Endothelial cell of umbilical vein (primary cell): ENCODE results near the gene MESP2. TPM values are rescaled to one million over a fixed set of nuclear protein-coding genes. Genes with fewer than 3 reads are reported as not detected.

Source experiments
- BruUV-seq: library from RNA; stranded (reverse); fragments of 400-500 nt; replicated peaks from 2 replicates; lab custom pipeline; 2021; lab: Mats Ljungman, UMichigan
- CTCF ChIA-PET: fragments of 300-600, 350-600 bp; sonication (Branson Sonifier 250); formaldehyde crosslinking; loops from one replicate; lab custom pipeline; 2021; ENCODE audit warnings: antibody characterized with exemption, inconsistent platforms; lab: Charles Lee
- POLR2A ChIA-PET: fragments of 300-600, 350-600 bp; sonication (Branson Sonifier 250); formaldehyde crosslinking; loops from one replicate; lab custom pipeline; 2021; ENCODE audit warnings: antibody characterized with exemption, inconsistent platforms; lab: Charles Lee
- DNase-seq: peaks from one replicate; pipeline ENCODE4 v3.0.0-alpha.2; 2011; ENCODE audit warnings: low read depth, low spot score
- FAIRE-seq: peaks from 2 replicates; lab custom pipeline; 2011; peaks lifted over from hg19 to GRCh38; lab: Jason Lieb, UNC
- H2AFZ ChIP-seq: 2 replicates; pipeline ENCODE4 v1.6.0; 2012; ENCODE audit warnings: low read depth, low read length, control low read depth, inconsistent platforms
- H3K27ac ChIP-seq: 2 replicates; pipeline ENCODE4 v1.5.1; 2011; ENCODE audit warnings: low read depth, mild to moderate bottlenecking, control low read depth, low read length, moderate library complexity; ENCODE audit not compliant: insufficient read depth
- H3K27me3 ChIP-seq, 2 experiments: 2 replicates each; pipeline versions ENCODE4 v1.6.0 to v1.6.1; 2011; ENCODE audit warnings: low read length in 2 of 2, mixed read lengths in 1 of 2; ENCODE audit not compliant: control insufficient read depth in 2 of 2, insufficient read depth in 2 of 2
- H3K36me3 ChIP-seq, 2 experiments: 2 replicates in 1 of 2; 3 replicates in 1 of 2; pipeline ENCODE4 v1.5.1; 2011; ENCODE audit warnings: low read length in 2 of 2, mild to moderate bottlenecking in 1 of 2, moderate library complexity in 1 of 2; ENCODE audit not compliant: control insufficient read depth in 2 of 2, insufficient read depth in 2 of 2; ENCODE audit errors: extremely low read depth in 1 of 2
- H3K4me1 ChIP-seq: 3 replicates; pipeline ENCODE4 v1.5.1; 2011; ENCODE audit warnings: mild to moderate bottlenecking, low read length; ENCODE audit not compliant: control insufficient read depth, insufficient read depth; ENCODE audit errors: extremely low read depth
- H3K4me2 ChIP-seq: 2 replicates; pipeline ENCODE4 v1.6.1; 2011; ENCODE audit warnings: low read length, control low read depth, mixed read lengths; ENCODE audit not compliant: insufficient read depth
- H3K4me3 ChIP-seq, 3 experiments: fragments of 200-600 bp in 1 of 3; sonication (generic), shearing (Covaris generic) in 1 of 3; replicated peaks in 1 of 3; 2 replicates each; pipeline ENCODE4 v1.5.1; 2011 to 2016; ENCODE audit warnings: control low read depth in 3 of 3, low read length in 3 of 3, mild to moderate bottlenecking in 2 of 3, inconsistent platforms in 1 of 3, low read depth in 1 of 3, moderate library complexity in 1 of 3; ENCODE audit not compliant: insufficient read depth in 1 of 3
- H3K79me2 ChIP-seq: 2 replicates; pipeline ENCODE4 v1.6.0; 2012; ENCODE audit warnings: low read length, inconsistent platforms; ENCODE audit not compliant: control insufficient read depth, insufficient read depth
- H3K9ac ChIP-seq: replicated peaks from 2 replicates; pipeline ENCODE3; 2011; ENCODE audit warnings: low read length, control low read depth; ENCODE audit not compliant: insufficient read depth; ENCODE audit errors: extremely low read depth
- H3K9me1 ChIP-seq: replicated peaks from 3 replicates; pipeline ENCODE4 v1.6.0; 2011; ENCODE audit warnings: mild to moderate bottlenecking, low read length; ENCODE audit not compliant: control insufficient read depth, insufficient read depth; ENCODE audit errors: extremely low read depth
- H3K9me3 ChIP-seq: replicated peaks from 2 replicates; pipeline ENCODE4 v1.5.1; 2012; ENCODE audit warnings: low read length, inconsistent platforms; ENCODE audit not compliant: control insufficient read depth, insufficient read depth
- H4K20me1 ChIP-seq: replicated peaks from 2 replicates; pipeline ENCODE3; 2011; ENCODE audit warnings: mild to moderate bottlenecking, low read length; ENCODE audit not compliant: control insufficient read depth, insufficient read depth; ENCODE audit errors: extremely low read depth
- EZH2 ChIP-seq: IDR thresholded peaks from 2 replicates; pipeline ENCODE4 v1.6.1; 2012; ENCODE audit warnings: borderline replicate concordance, low read depth, mild to moderate bottlenecking, moderate library complexity, low read length, inconsistent platforms; ENCODE audit not compliant: severe bottlenecking
- FOS ChIP-seq: IDR thresholded peaks from 2 replicates; pipeline ENCODE4 v1.6.1; 2011; ENCODE audit warnings: mild to moderate bottlenecking, low read length, moderate library complexity, borderline replicate concordance; ENCODE audit not compliant: insufficient read depth
- GATA2 ChIP-seq: IDR thresholded peaks from 2 replicates; pipeline ENCODE4 v1.7.0; 2011; ENCODE audit warnings: low read depth, mild to moderate bottlenecking, moderate library complexity, mixed read lengths, low read length; ENCODE audit not compliant: insufficient read length, insufficient read depth
- JUN ChIP-seq: IDR thresholded peaks from 2 replicates; pipeline ENCODE4 v1.6.1; 2011; ENCODE audit warnings: borderline replicate concordance, low read depth; ENCODE audit not compliant: insufficient read length, insufficient read depth
- MYC ChIP-seq: IDR thresholded peaks from one replicate; pipeline ENCODE4 v1.6.1; 2011; ENCODE audit warnings: mild to moderate bottlenecking, low read depth, low read length
- POLR2A ChIP-seq: IDR thresholded peaks from 2 replicates; pipeline ENCODE4 v1.6.1; 2012; ENCODE audit warnings: low read depth, mild to moderate bottlenecking, control low read depth, low read length
- POLR2AphosphoS5 ChIP-seq: IDR thresholded peaks from 2 replicates; pipeline ENCODE4 v1.6.1; 2012; ENCODE audit warnings: low read depth, mild to moderate bottlenecking, control low read depth, low read length, moderate library complexity; ENCODE audit not compliant: insufficient read depth
- dilution Hi-C: fragments of 300-500 bp; cut with MboI; formaldehyde crosslinking; loops from one replicate; pipeline ENCODE4 v1.15.0; 2019; ENCODE audit warnings: low sequenced_read_pairs; ENCODE audit not compliant: extremely low pct_ligation_motif_present
- intact Hi-C: fragments of 100-400 bp; cut with micrococcal nuclease; formaldehyde crosslinking; loops from one replicate; pipeline ENCODE4 v1.10.0; 2022
- polyA plus RNA-seq, 4 experiments: library from polyadenylated mRNA; depleted of rRNA in 3 of 4; stranded (reverse) in 3 of 4; unstranded in 1 of 4; fragments of >200 nt; gene quantifications; 2 replicates each; pipeline versions ENCODE4 v1.2.1 to v1.2.3, GENCODE V29; 2011 to 2012; ENCODE audit warnings: missing spikeins in 1 of 4
- total RNA-seq: library from RNA; stranded (reverse); gene quantifications from 2 replicates; pipeline ENCODE4 v1.2.3, GENCODE V29; 2021
- TF ChIP-seq, protein P1 (sequence below): IDR thresholded peaks from 2 replicates; pipeline ENCODE4 v1.6.1; 2011; ENCODE audit not compliant: insufficient read depth, insufficient read length
- TF ChIP-seq, protein P2 (sequence below), 2 donors: IDR thresholded peaks; 1 replicate in 1 of 2; 2 replicates in 1 of 2; pipeline ENCODE4 v1.5.1; 2011; ENCODE audit warnings: low read length in 2 of 2, mild to moderate bottlenecking in 2 of 2, moderate library complexity in 2 of 2, control low read depth in 1 of 2, inconsistent platforms in 1 of 2, low read depth in 1 of 2; ENCODE audit not compliant: insufficient read depth in 1 of 2; ENCODE audit errors: extremely low read depth in 1 of 2

Gene MESP2
- total and polyA plus RNA-seq, 2 donors (not counting 3 experiments of a cell fraction or from before 2014, with no cell fraction given): 0.42 to 0.43 TPM

DNA sequence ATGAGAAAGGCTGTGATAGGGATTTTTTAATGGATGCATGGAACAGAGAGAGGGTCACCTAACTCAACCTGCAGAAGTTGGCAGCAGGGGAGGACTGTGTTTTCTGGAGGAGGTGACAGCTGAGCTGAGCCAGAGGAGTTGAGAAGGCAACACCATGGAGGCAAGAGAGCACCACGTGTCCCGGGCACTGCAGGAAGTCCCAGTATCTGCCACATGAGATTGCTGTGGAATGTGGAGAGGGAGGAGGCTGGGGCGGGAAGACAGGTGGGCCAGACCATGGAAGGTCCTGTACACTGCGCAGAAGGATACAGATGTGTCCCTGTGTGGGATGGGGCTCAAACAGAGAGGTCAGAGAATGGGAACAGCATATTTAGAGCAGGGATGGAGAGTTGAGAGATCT is 40.4 kb upstream of the MESP2 start:
- H3K36me3 ChIP-seq: no peaks in the 10 kb centered on the region
- H3K9ac ChIP-seq: no peak overlapping the region
- dilution Hi-C loops: no loop called here
- H2AFZ ChIP-seq: no peak overlapping the region
- POLR2A ChIA-PET: no interaction called here
- peaks cover 18 to 21% of the 10 kb centered on the region in 2 experiments for H3K27me3 ChIP-seq
- intact Hi-C loops: no loop called here
- H3K9me1 ChIP-seq: no peaks in the 10 kb centered on the region
- BruUV-seq: no TSS peak
- CTCF ChIA-PET: interaction anchor here (1.9 kb wide), 1 partner anchor 139 kb away, joined by 5 read pairs; no protein-coding TSS in a partner anchor
- H4K20me1 ChIP-seq: no peaks in the 10 kb centered on the region
- no peak overlapping the region for H3K4me3 ChIP-seq
- no peaks in the 10 kb centered on the region for H3K9me3 ChIP-seq
- no peak overlapping the region for H3K27ac ChIP-seq
- TF ChIP-seq GATA2 (no peak), EZH2 (no peak), POLR2AphosphoS5 (no peak), POLR2A (no peak), FOS (no peak), MYC (no peak), JUN (no peak)
- TF ChIP-seq, protein P1, sequence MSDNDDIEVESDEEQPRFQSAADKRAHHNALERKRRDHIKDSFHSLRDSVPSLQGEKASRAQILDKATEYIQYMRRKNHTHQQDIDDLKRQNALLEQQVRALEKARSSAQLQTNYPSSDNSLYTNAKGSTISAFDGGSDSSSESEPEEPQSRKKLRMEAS: no peak
- TF ChIP-seq, protein P2, sequence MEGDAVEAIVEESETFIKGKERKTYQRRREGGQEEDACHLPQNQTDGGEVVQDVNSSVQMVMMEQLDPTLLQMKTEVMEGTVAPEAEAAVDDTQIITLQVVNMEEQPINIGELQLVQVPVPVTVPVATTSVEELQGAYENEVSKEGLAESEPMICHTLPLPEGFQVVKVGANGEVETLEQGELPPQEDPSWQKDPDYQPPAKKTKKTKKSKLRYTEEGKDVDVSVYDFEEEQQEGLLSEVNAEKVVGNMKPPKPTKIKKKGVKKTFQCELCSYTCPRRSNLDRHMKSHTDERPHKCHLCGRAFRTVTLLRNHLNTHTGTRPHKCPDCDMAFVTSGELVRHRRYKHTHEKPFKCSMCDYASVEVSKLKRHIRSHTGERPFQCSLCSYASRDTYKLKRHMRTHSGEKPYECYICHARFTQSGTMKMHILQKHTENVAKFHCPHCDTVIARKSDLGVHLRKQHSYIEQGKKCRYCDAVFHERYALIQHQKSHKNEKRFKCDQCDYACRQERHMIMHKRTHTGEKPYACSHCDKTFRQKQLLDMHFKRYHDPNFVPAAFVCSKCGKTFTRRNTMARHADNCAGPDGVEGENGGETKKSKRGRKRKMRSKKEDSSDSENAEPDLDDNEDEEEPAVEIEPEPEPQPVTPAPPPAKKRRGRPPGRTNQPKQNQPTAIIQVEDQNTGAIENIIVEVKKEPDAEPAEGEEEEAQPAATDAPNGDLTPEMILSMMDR (IDR thresholded peaks at IDR 0.05; ENCODE audit: extremely low read depth in 1 of 2, insufficient read depth in 1 of 2, low read depth in 1 of 2, low read length in 2 of 2): no peak
- H3K4me2 ChIP-seq: no peak overlapping the region
- DNase-seq: no peak
- FAIRE-seq: no peak
- H3K79me2 ChIP-seq: no peaks in the 10 kb centered on the region
- no peaks in the 10 kb centered on the region for H3K4me1 ChIP-seq
